Progenitor cell of endocrine pancreas (in vitro differentiated cells): ENCODE measurements around the gene PKP3. TPM values are rescaled to one million over a fixed set of nuclear protein-coding genes. Genes with fewer than 3 reads are reported as not detected.

Experiments
- DNase-seq: peaks from one replicate; pipeline ENCODE4 v3.0.0; 2021; ENCODE audit warnings: low spot score; ENCODE audit not compliant: unreplicated experiment
- H3K27ac Mint-ChIP-seq: 2 replicates; pipeline ENCODE4 v1.8.0; 2021; ENCODE audit warnings: mild to moderate bottlenecking, moderate library complexity, mixed read lengths
- H3K27me3 Mint-ChIP-seq: 2 replicates; pipeline ENCODE4 v1.8.0; 2021; ENCODE audit warnings: mixed read lengths
- H3K36me3 Mint-ChIP-seq: 2 replicates; pipeline ENCODE4 v1.8.0; 2022; ENCODE audit warnings: mixed read lengths; ENCODE audit not compliant: insufficient read depth
- H3K4me1 Mint-ChIP-seq: 2 replicates; pipeline ENCODE4 v1.8.0; 2021; ENCODE audit warnings: low read depth, mixed read lengths
- H3K4me3 Mint-ChIP-seq: 2 replicates; pipeline ENCODE4 v1.8.0; 2021; ENCODE audit warnings: low read depth, mild to moderate bottlenecking, moderate library complexity, mixed read lengths
- H3K9me3 Mint-ChIP-seq: 2 replicates; pipeline ENCODE4 v1.8.0; 2021; ENCODE audit warnings: low read depth, mixed read lengths
- total RNA-seq: library from RNA; stranded (reverse); gene quantifications from 2 replicates; pipeline ENCODE4 v1.2.1, GENCODE V29; 2021
- TF ChIP-seq, protein P1 (sequence below): fragments of 200-600 bp; sonication (generic); IDR thresholded peaks from one replicate; pipeline ENCODE4 v1.5.0; 2021; ENCODE audit warnings: antibody characterized with exemption, mild to moderate bottlenecking; ENCODE audit not compliant: unreplicated experiment

The PKP3 gene
- total RNA-seq, 1 donor from 2014 or later = 55.9 TPM

DNA sequence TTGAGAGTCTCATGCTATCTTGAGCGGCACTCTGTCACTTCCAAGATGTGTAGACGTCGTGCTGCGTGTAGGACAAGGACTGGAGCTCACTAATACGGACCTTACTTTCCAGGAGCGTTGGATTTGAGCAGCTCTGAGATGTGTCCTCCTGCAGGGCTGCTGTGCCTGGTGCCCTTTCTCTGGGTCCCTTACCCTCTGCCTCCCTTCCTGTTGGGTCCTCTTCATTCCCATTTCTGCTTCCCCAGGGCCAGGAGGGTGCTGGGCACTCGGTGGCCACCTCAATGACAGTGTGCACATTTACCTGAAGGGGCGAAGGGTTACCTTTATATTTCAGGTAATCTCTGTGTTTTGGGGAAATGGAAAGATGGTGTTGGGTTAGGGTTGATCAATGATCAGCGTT is 60.0 kb downstream of the PKP3 start:
- no peaks in the 10 kb centered on the region for H3K9me3 Mint-ChIP-seq
- no peak for DNase-seq
- no peak overlapping the region for H3K4me3 Mint-ChIP-seq
- no peaks in the 10 kb centered on the region for H3K27me3 Mint-ChIP-seq
- H3K27ac Mint-ChIP-seq = no peak overlapping the region
- peaks cover 8% of the 10 kb centered on the region for H3K4me1 Mint-ChIP-seq
- H3K36me3 Mint-ChIP-seq = peaks cover 4% of the 10 kb centered on the region
- TF ChIP-seq, protein P1, sequence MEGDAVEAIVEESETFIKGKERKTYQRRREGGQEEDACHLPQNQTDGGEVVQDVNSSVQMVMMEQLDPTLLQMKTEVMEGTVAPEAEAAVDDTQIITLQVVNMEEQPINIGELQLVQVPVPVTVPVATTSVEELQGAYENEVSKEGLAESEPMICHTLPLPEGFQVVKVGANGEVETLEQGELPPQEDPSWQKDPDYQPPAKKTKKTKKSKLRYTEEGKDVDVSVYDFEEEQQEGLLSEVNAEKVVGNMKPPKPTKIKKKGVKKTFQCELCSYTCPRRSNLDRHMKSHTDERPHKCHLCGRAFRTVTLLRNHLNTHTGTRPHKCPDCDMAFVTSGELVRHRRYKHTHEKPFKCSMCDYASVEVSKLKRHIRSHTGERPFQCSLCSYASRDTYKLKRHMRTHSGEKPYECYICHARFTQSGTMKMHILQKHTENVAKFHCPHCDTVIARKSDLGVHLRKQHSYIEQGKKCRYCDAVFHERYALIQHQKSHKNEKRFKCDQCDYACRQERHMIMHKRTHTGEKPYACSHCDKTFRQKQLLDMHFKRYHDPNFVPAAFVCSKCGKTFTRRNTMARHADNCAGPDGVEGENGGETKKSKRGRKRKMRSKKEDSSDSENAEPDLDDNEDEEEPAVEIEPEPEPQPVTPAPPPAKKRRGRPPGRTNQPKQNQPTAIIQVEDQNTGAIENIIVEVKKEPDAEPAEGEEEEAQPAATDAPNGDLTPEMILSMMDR = no peak

Other genes with a start within 250 kb of the PKP3 start
- gene SCGB1C1, start 201.1 kb upstream of the PKP3 start, total RNA-seq = not detected in 2 replicates
- gene BET1L, start 186.8 kb upstream of the PKP3 start, total RNA-seq = 46.9 and 49.6 TPM in 2 replicates
- gene RIC8A, start 186.5 kb upstream of the PKP3 start, total RNA-seq = 83.7 and 88.0 TPM in 2 replicates
- gene SIRT3, start 157.9 kb upstream of the PKP3 start, total RNA-seq = 27.0 and 29.3 TPM in 2 replicates
- gene PSMD13, start 157.2 kb upstream of the PKP3 start, total RNA-seq = 100 and 103 TPM in 2 replicates
- not detected in 2 replicates for gene NLRP6, start 115.8 kb upstream of the PKP3 start, total RNA-seq
- 67.0 and 74.7 TPM in 2 replicates for gene PGGHG, start 105.1 kb upstream of the PKP3 start, total RNA-seq
- not detected in 2 replicates for gene IFITM5, start 94.7 kb upstream of the PKP3 start, total RNA-seq
- gene IFITM2, start 86.4 kb upstream of the PKP3 start, total RNA-seq = 33.2 and 33.5 TPM in 2 replicates
- gene IFITM1, start 80.2 kb upstream of the PKP3 start, total RNA-seq = 2.3 TPM in 2 replicates
- 99.3 and 105 TPM in 2 replicates for gene IFITM3, start 73.3 kb upstream of the PKP3 start, total RNA-seq
- gene B4GALNT4, start 24.7 kb upstream of the PKP3 start, total RNA-seq = 277 and 294 TPM in 2 replicates
- gene SIGIRR, start 20.8 kb downstream of the PKP3 start, total RNA-seq = 111 and 117 TPM in 2 replicates
- gene ANO9, start 47.8 kb downstream of the PKP3 start, total RNA-seq = 31.0 and 34.6 TPM in 2 replicates
- gene PTDSS2, start 56.1 kb downstream of the PKP3 start, total RNA-seq = 48.2 and 50.4 TPM in 2 replicates
- 49.4 and 52.6 TPM in 2 replicates for gene RNH1, start 113.0 kb downstream of the PKP3 start, total RNA-seq
- 53.4 and 61.6 TPM in 2 replicates for gene HRAS, start 141.4 kb downstream of the PKP3 start, total RNA-seq
- gene LRRC56, start 143.3 kb downstream of the PKP3 start, total RNA-seq = 5.1 and 5.4 TPM in 2 replicates
- gene LMNTD2, start 166.5 kb downstream of the PKP3 start, total RNA-seq = 15.6 and 19.3 TPM in 2 replicates
- gene RASSF7, start 166.8 kb downstream of the PKP3 start, total RNA-seq = 38.2 and 40.8 TPM in 2 replicates
- gene PHRF1, start 182.3 kb downstream of the PKP3 start, total RNA-seq = 44.4 and 44.9 TPM in 2 replicates
- gene IRF7, start 221.7 kb downstream of the PKP3 start, total RNA-seq = 8.7 and 12.6 TPM in 2 replicates
- 0.24 and 0.98 TPM in 2 replicates for gene CDHR5, start 230.7 kb downstream of the PKP3 start, total RNA-seq
- gene SCT, start 233.0 kb downstream of the PKP3 start, total RNA-seq = 2.9 and 3.8 TPM in 2 replicates
- 1.1 and 2.7 TPM in 2 replicates for gene DRD4, start 243.1 kb downstream of the PKP3 start, total RNA-seq